K562 (cell line): ENCODE data around the gene SCP2. TPM values are rescaled to one million over a fixed set of nuclear protein-coding genes. Genes with fewer than 3 reads are reported as not detected.
A peak's percentile ranks its signal among the peaks of the same experiment; 100 is the strongest.

ENCODE experiments used
- ATAC-seq: fragments of 200-7000 bp; cut with Tn5 transposase; 3 replicates; pipeline ENCODE4 v1.9.1; 2020; ENCODE audit warnings: moderate library complexity
- BruUV-seq: library from RNA; stranded (reverse); fragments of 400-500 nt; replicated peaks from 2 replicates; lab custom pipeline; 2021; lab: Mats Ljungman, UMichigan
- CTCF ChIA-PET: fragments of 300-600 bp; formaldehyde crosslinking; extraction: SDS; loops from one replicate; lab custom pipeline; 2021; ENCODE audit warnings: low intra/inter-chr PET ratio; lab: Yijun Ruan, JAX
- POLR2A ChIA-PET: fragments of 300-600, 350-650 bp; sonication (Branson Sonifier 250); formaldehyde crosslinking; extraction: SDS; loops from one replicate; lab custom pipeline; 2021; ENCODE audit warnings: antibody characterized with exemption, inconsistent platforms; lab: Yijun Ruan, JAX
- DNase-seq, 4 experiments: peaks; one replicate each; pipeline versions ENCODE4 v3.0.0 to v3.0.0-alpha.2; 2011 to 2018; ENCODE audit warnings: low spot score in 3 of 4, mixed read lengths in 3 of 4; ENCODE audit errors: extremely low read depth in 1 of 4
- FAIRE-seq: peaks from 2 replicates; lab custom pipeline; 2011; peaks lifted over from hg19 to GRCh38; lab: Jason Lieb, UNC
- H2AFZ ChIP-seq: 2 replicates; pipeline ENCODE4 v1.6.0; 2011; ENCODE audit warnings: low read depth, low read length, control low read depth, inconsistent platforms
- H3K27ac ChIP-seq: fragments of 200-600 bp; 3 replicates; pipeline ENCODE4 v1.8.0; 2011; ENCODE audit warnings: low read depth, mild to moderate bottlenecking, control low read depth, inconsistent platforms, low read length, moderate library complexity, mixed read lengths; ENCODE audit errors: extremely low read depth
- H3K27me3 ChIP-seq, 2 experiments: fragments of 300-600 bp in 1 of 2; 2 replicates in 1 of 2; 3 replicates in 1 of 2; pipeline versions ENCODE4 v1.6.0 to v1.8.0; 2011; ENCODE audit warnings: inconsistent platforms in 2 of 2, low read length in 2 of 2, mild to moderate bottlenecking in 1 of 2, mixed read lengths in 1 of 2, moderate library complexity in 1 of 2; ENCODE audit not compliant: control insufficient read depth in 2 of 2, insufficient read depth in 2 of 2
- H3K36me3 ChIP-seq: fragments of 300-600 bp; 3 replicates; pipeline ENCODE4 v1.8.0; 2011; ENCODE audit warnings: mild to moderate bottlenecking, low read length, inconsistent platforms; ENCODE audit not compliant: control insufficient read depth, insufficient read depth
- H3K4me1 ChIP-seq, 2 experiments: fragments of 200-600 bp in 1 of 2; replicated peaks in 1 of 2; 2 replicates in 1 of 2; 3 replicates in 1 of 2; pipeline versions ENCODE4 v1.5.1 to v1.8.0; 2011; ENCODE audit warnings: inconsistent platforms in 2 of 2, low read length in 2 of 2, mild to moderate bottlenecking in 1 of 2, mixed read lengths in 1 of 2, moderate library complexity in 1 of 2; ENCODE audit not compliant: control insufficient read depth in 2 of 2, insufficient read depth in 2 of 2
- H3K4me2 ChIP-seq: 2 replicates; pipeline ENCODE4 v1.6.1; 2011; ENCODE audit warnings: low read length, control low read depth, inconsistent platforms, mixed read lengths; ENCODE audit not compliant: insufficient read depth
- H3K4me3 ChIP-seq: fragments of 200-600 bp; sonication (generic), shearing (Covaris generic); 2 replicates; pipeline ENCODE4 v1.5.1; 2016; ENCODE audit warnings: control low read depth, inconsistent platforms
- H3K79me2 ChIP-seq: fragments of 200-600 bp; 3 replicates; pipeline ENCODE4 v1.8.0; 2011; ENCODE audit warnings: low read length, inconsistent platforms; ENCODE audit not compliant: control insufficient read depth, insufficient read depth
- H3K9ac ChIP-seq, 2 experiments: 2 replicates each; pipeline versions ENCODE4 v1.6.0 to v1.6.1; 2011; ENCODE audit warnings: low read depth in 2 of 2, low read length in 2 of 2, control low read depth in 1 of 2, inconsistent platforms in 1 of 2, mild to moderate bottlenecking in 1 of 2, mixed read lengths in 1 of 2; ENCODE audit not compliant: insufficient read depth in 1 of 2
- H3K9me1 ChIP-seq: one replicate; pipeline ENCODE4 v1.6.0; 2011; ENCODE audit warnings: inconsistent platforms, mild to moderate bottlenecking, low read length, moderate library complexity; ENCODE audit not compliant: control insufficient read depth, insufficient read depth
- H3K9me3 ChIP-seq: replicated peaks from 2 replicates; pipeline ENCODE4 v1.5.1; 2011; ENCODE audit warnings: low read depth, low read length, inconsistent platforms; ENCODE audit not compliant: control insufficient read depth, insufficient read depth
- H4K20me1 ChIP-seq: replicated peaks from 2 replicates; pipeline ENCODE4 v1.6.1; 2011; ENCODE audit warnings: low read length, inconsistent platforms, mixed read lengths; ENCODE audit not compliant: control insufficient read depth, insufficient read depth
- GABPB1 ChIP-seq: sonication (generic); formaldehyde crosslinking; IDR thresholded peaks from 2 replicates; pipeline ENCODE4 v1.8.0; 2022; ENCODE audit warnings: mild to moderate bottlenecking, missing genetic modification reagents
- NKRF ChIP-seq: fragments of 450-650 bp; IDR thresholded peaks from 2 replicates; pipeline ENCODE4 v1.6.1; 2016; ENCODE audit warnings: borderline replicate concordance
- RHOXF2B ChIP-seq: fragments of 250-450 bp; sonication (Bioruptor Pico); conservative IDR thresholded peaks from 2 replicates; pipeline ENCODE4 v1.5.1; 2021
- SAP30 ChIP-seq: fragments of 200-600 bp; sonication (generic); IDR thresholded peaks from 2 replicates; pipeline ENCODE4 v1.6.1; 2012; ENCODE audit warnings: borderline replicate concordance, low read depth, mild to moderate bottlenecking, moderate library complexity, low read length, control low read depth, inconsistent platforms; ENCODE audit not compliant: insufficient read depth, poor library complexity, severe bottlenecking
- ZBED1 ChIP-seq: IDR thresholded peaks from 2 replicates; pipeline ENCODE4 v1.6.1; 2014
- ZMIZ1 ChIP-seq, 2 experiments: fragments of 150-350 bp in 1 of 2; IDR thresholded peaks; 2 replicates each; pipeline ENCODE4 v1.6.1; 2012 to 2016; ENCODE audit warnings: low read depth in 2 of 2, low read length in 2 of 2, mild to moderate bottlenecking in 1 of 2, moderate library complexity in 1 of 2
- ZNF197 ChIP-seq: fragments of 200-800 bp; sonication (Bioruptor generic); IDR thresholded peaks from 2 replicates; pipeline ENCODE4 v1.6.1; 2016; ENCODE audit warnings: low read depth, missing genetic modification characterization, missing compliant biosample characterization
- ZNF655 ChIP-seq: fragments of 250-450 bp; sonication (Bioruptor Pico); IDR thresholded peaks from 2 replicates; pipeline ENCODE4 v1.5.0; 2021
- WGBS: fragments of 100-300 bp; shearing (Covaris generic); methylation state at CpG from one replicate; pipeline ENCODE4 v1.1.6; 2016; ENCODE audit warnings: low coverage, mixed read lengths; ENCODE audit not compliant: insufficient coverage; ENCODE audit errors: missing lambda C conversion rate; 5-methylcytosine and 5-hydroxymethylcytosine counted together
- in situ Hi-C: fragments of 300-500 bp; cut with MboI; formaldehyde crosslinking; loops from 4 replicates; pipeline ENCODE4 v1.15.0; 2018; ENCODE audit warnings: inconsistent platforms, mixed read lengths
- intact Hi-C: fragments of 100-400 bp; cut with micrococcal nuclease; formaldehyde crosslinking; loops from 2 replicates; pipeline ENCODE4 v1.14.2; 2022
- polyA plus RNA-seq, 8 experiments: library from polyadenylated mRNA; depleted of rRNA in 4 of 8; stranded (reverse) in 5 of 8; unstranded in 3 of 8; fragments of >200 nt; fragmentation: Nextera tagmentation in 2 of 8; fragmentation: Illumina TruSeq in 1 of 8; extraction: Ambion mirVana in 2 of 8; extraction: Trizol in 1 of 8; gene quantifications; 2 replicates each; pipeline versions ENCODE4 v1.2.1 to v1.2.3, GENCODE V29; 2011 to 2014; ENCODE audit warnings: inconsistent platforms in 1 of 8, missing spikeins in 1 of 8
- total RNA-seq, 7 experiments: library from RNA; depleted of rRNA in 6 of 7; stranded (reverse); fragments of >200 nt in 6 of 7; fragmentation: Illumina TruSeq in 2 of 7; extraction: Trizol in 2 of 7; gene quantifications; 2 replicates each; pipeline versions ENCODE4 v1.2.1 to v1.2.3, GENCODE V29; 2011 to 2021; ENCODE audit warnings: low replicate concordance in 1 of 7

Gene SCP2
- total and polyA plus RNA-seq, 9 of the 15 experiments (the other 6 are each of a cell fraction or from before 2014, with no cell fraction given): 63.8 to 258 (median 106) TPM

- no peak overlapping the region for H3K4me2 ChIP-seq
- no peaks in the 10 kb centered on the region for H3K79me2 ChIP-seq
- no TSS peak for BruUV-seq
- peaks cover 3% of the 10 kb centered on the region; the same call in 1 of the 2 replicates for H4K20me1 ChIP-seq
- H3K4me3 ChIP-seq: no peak overlapping the region
- H3K4me1 ChIP-seq: peaks cover 8 to 50% of the 10 kb centered on the region in 2 experiments; a peak in 3 of 5 replicates
- FAIRE-seq: no peak
- no peak overlapping the region for H3K27ac ChIP-seq
- intact Hi-C loops (no loop called here), in situ Hi-C loops (no loop called here)
- WGBS: 26% methylated on average over 4 of the region's 4 CpGs
- H3K9ac ChIP-seq: 0 out of 4 replicates have a peak overlapping the region, but pooled peaks of 1 of the 2 experiments have one; percentile 23
- no peaks in the 10 kb centered on the region for H3K9me3 ChIP-seq
- TF ChIP-seq ZBED1: no peak
- TF ChIP-seq SAP30: no peak
- TF ChIP-seq RHOXF2B (CRISPR knock-in tag): no peak
- no peak for TF ChIP-seq ZNF197 (CRISPR knock-in tag)
- TF ChIP-seq ZNF655 (CRISPR knock-in tag): no peak
- TF ChIP-seq ZMIZ1 (IDR thresholded peaks at IDR 0.05; ENCODE audit: low read depth in 2 of 2, low read length in 2 of 2): no peak
- no peak for TF ChIP-seq NKRF
- no peak for TF ChIP-seq GABPB1
- H3K9me1 ChIP-seq: no peaks in the 10 kb centered on the region
- H3K36me3 ChIP-seq: no peaks in the 10 kb centered on the region
- DNase-seq: no peak
- peaks cover 4 to 36% of the 10 kb centered on the region in 2 experiments; a peak in 4 of 5 replicates for H3K27me3 ChIP-seq
- ChIA-PET POLR2A (interaction anchor here (0.6 to 1.2 kb wide), 3 partner anchors 13 to 182 kb away, joined by 3 to 4 read pairs (median 3); no protein-coding TSS in a partner anchor), CTCF (no interaction called here)
- no peak overlapping the region for H2AFZ ChIP-seq
- no peak for ATAC-seq
These were observed 159.5 kb downstream of the SCP2 start for GRCh38 chr1:53086491-53087070.
